Putamen (tissue), 1 donor: ENCODE data around the gene COPS9.

Experiments
- DNase-seq: peaks from one replicate; pipeline ENCODE4 v3.0.0-alpha.2; 2016; ENCODE audit warnings: low spot score

The COPS9 gene

DNA sequence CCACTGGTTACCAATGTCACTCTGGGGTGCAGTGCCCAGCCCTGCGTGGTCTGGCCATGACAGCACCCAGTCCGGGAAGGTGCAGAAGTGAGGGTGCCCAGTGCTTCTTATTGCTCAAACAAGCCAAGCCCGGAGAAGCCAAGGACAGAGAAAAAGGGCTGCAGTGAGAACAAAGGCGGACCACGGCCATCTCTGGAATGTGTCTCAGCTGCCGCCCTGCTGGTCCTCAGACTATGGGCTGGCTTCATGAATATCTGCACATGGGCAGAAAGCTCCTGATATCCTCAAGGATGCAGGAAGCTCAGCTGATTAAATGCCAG is 28.7 kb downstream of the COPS9 start:
- no peak for DNase-seq

DNA sequence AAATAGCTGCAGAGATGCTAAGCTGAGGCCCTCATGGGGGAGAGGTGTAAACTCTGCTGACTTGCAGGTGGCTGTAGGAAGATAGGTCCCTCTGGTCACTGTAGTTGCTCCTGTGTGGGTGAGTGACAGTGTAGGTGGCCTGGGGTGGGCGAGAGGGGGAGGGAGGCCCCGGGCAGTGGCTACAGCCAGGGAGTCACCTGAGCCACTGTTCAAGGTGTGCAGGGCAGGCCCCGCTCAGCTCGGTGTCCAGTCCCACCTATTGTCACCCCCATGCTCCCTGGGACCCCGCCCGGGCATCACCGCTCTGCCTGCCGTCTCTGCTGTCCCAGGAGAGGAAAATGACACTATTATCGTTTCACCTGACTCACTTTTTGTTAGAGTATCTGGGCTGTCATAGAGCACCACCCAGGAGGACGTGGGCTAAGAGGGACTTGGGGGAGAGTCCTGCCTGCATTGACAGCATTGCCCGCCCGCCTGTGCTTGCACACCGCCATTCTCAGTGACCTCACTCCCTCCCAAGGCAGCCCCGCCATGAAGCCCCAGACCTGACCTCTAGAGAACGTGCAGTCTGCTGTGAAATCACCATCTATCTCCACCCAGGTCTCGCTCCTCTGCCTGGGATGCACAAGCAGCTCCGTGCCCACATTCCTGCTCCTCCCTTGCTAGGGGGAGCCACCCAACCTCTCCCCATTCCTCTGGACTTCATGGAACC is 29.2 kb downstream of the COPS9 start:
- no peak for DNase-seq

DNA sequence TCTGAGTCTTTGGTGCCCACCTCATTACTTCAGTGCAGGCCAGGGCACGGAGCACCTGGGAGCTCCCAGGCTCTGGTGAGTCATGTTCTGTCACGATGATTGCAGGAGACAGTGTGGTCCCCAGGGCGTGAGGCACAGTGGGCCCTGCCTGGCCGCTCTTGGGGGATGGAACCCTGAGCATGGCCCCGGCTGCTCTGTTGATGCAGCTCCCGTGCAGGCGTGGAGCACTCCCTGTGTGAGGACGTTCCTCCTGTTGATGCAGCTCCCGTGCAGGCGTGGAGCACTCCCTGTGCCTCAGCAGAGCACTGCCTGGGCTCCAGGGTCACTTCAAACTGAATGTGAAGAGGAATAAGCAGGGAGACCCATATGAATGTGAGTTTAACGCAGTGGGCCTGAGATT is 30.1 kb downstream of the COPS9 start:
- DNase-seq, result no peak

DNA sequence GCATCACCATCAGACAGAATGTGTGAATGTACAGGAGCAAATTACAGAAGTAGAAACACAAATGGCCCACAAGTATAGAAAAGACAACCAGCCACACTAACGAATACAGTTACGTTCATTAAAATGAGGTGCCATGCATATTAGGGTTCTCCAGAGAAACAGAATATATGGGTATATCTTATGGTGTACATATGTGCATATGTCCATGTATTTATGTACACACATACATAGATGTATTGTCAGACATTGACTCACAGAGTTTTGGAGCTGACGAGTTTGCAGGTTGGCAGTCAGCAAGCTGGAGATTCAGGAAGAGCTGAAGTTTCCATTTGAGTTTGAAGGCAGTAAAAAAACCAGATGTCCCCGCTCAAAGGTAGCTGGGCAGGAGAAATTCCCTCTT is 33.0 kb downstream of the COPS9 start:
- DNase-seq, result no peak

DNA sequence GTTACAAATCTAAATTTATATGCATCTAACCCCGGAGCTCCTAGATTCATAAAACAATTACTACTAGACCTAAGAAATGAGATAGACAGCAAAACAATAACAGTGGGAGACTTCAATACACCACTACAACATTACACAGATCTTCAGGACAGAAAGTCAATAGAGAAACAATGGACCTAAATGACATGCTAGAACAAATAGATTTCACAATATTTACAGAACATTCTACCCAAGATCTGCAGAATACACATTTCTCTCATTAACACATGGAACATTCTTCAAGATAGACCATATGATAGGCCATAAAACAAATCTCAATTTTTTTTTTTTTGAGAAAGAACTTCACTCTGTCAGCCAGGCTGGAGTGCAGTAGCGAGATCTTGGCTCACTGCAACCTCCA is 37.8 kb downstream of the COPS9 start:
- DNase-seq, result no peak

DNA sequence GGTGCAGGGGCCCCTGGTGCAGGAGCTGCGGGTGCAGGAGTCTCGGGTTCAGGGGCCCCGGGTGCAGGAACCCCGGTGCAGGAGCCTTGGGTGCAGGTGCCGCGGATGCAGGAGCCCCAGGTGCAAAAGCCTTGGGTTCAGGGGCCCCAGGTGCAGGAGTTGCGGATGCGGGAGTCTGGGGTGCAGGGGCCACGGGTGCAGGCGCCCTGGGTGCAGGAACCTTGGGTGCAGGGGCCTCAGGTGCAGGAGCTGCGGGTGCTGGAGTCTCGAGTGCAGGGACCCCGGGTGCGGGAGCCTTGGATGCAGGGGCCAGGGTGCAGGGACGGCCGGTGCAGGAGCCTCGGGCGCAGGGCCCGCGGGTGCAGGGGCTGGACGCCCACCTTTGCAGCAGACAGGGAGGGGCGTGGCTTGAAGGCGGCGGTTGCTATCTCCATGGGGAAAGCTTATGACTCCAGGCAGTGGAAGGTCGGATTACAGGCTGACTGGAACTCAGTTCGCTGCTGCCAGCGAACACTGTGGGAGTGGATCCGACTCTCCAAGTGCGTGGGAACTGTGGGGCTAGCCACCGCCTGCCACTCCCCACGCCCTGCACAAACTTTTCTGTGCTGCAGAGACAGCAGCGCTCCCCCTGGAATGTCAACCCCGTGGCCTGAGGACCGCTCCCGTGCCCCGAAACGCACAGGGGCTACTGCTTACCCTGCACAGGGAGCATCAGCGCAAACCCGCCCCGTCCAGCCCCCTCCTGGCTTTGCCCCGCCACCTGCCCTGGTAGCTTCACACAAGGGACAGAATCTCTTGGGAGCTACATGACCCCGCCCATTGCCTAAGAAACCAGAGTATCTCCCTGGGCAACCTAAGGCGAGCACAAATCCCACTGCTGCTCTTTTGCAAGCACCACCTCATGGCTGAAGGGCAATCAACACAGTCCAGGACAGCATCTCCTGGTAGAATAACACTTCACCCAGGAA is 40.3 kb downstream of the COPS9 start:
- no peak for DNase-seq

DNA sequence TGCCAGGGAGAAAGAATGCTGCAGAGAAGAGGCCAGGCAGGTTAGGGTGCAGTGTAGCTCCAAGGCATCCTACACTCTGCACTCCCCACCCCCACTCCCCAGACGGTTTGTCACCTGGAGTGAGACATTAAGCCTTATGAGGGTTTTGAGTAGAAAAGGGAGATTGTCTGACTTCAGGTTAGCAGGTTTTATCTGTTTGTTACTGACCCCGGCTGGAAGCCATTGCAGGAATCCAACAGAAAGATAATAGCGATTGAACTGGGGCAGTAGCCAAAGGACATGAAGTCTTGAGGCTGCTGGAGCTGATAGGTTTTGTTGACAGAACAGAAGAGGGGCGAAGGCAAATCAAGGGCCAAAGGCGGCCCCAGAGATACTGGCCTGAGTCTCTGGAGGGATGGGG is 46.8 kb downstream of the COPS9 start:
- DNase-seq, result no peak

DNA sequence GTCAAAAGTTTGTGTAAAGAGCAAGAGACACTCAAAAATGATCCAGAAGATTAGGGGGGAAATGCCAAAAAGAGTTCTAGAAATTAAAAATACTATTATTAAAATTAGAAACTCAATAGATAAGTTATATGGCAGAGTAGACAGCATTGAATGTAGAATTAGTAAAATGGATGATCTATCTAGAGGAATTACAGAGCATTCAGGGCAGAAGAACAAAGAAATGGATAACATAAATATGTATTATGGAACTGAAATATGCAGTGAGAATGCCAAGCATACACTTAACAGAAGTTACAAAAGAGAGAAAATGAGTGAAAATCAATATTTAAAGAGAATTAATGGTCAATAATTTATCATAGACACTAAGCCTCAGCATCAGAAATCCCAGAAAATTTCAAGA is 49.5 kb downstream of the COPS9 start:
- no peak for DNase-seq
